Measurements from ENCODE around the gene PPARA.

GRCh38 chr22:46213052-46213451 lies 62.7 kb downstream of the PPARA start:
- TF ChIP-seq CTCF (conservative IDR thresholded peaks at IDR 0.05; ENCODE audit: low read depth in 2 of 2), result no peak
- no peak for TF ChIP-seq REST (IDR thresholded peaks at IDR 0.05; ENCODE audit: unreplicated experiment)
- TF ChIP-seq POLR2AphosphoS5 (IDR thresholded peaks at IDR 0.05; ENCODE audit: low read depth), result no peak
- TF ChIP-seq EZH2 (IDR thresholded peaks at IDR 0.05; ENCODE audit: low read depth, unreplicated experiment), result no peak
- TF ChIP-seq STAT1 (IDR thresholded peaks at IDR 0.05; ENCODE audit: unreplicated experiment), result no peak
- no peak for TF ChIP-seq ZNF114 (CRISPR knock-in tag; IDR thresholded peaks at IDR 0.05)
- no peak for TF ChIP-seq ZNF462 (CRISPR knock-in tag; IDR thresholded peaks at IDR 0.05)
- no peak for TF ChIP-seq NANOG (IDR thresholded peaks at IDR 0.05; ENCODE audit: borderline replicate concordance)
- no peak for TF ChIP-seq EZH2phosphoT487 (IDR thresholded peaks at IDR 0.05; ENCODE audit: unreplicated experiment)
- TF ChIP-seq CREB1 (CRISPR knock-in tag; IDR thresholded peaks at IDR 0.05; ENCODE audit: low read depth), result no peak
- TF ChIP-seq JUNB (IDR thresholded peaks at IDR 0.05; ENCODE audit: unreplicated experiment), result no peak
- TF ChIP-seq ZNF331 (CRISPR knock-in tag; IDR thresholded peaks at IDR 0.05; ENCODE audit: low read depth), result no peak
- TF ChIP-seq ETS1 (IDR thresholded peaks at IDR 0.05), result no peak

All from GM23338 (cell line).